Adrenal gland (tissue), 12 donors: ENCODE data around the gene INPP4B. TPM values are rescaled to one million over a fixed set of nuclear protein-coding genes. Genes with fewer than 3 reads are reported as not detected.

ENCODE experiments used
- DNase-seq, 7 donors: peaks; one replicate each; pipeline ENCODE4 v3.0.0-alpha.2; 2019 to 2020
- H3K27ac ChIP-seq, 5 donors: fragments of 200-600 bp; sonication (generic) in 4 of 5; 1 replicate in 3 of 5; 2 replicates in 2 of 5; pipeline versions ENCODE4 v1.5.1 to v1.8.0; 2016 to 2020; ENCODE audit warnings: mild to moderate bottlenecking in 1 of 5
- H3K27me3 ChIP-seq: fragments of 200-600 bp; 2 replicates; pipeline ENCODE4 v1.8.0; 2021
- H3K36me3 ChIP-seq, 2 donors: fragments of 200-600 bp; replicated peaks in 1 of 2; 1 replicate in 1 of 2; 2 replicates in 1 of 2; pipeline versions ENCODE4 v1.5.1 to v1.8.0; 2018 to 2022
- H3K4me1 ChIP-seq, 2 donors: fragments of 200-600 bp; replicated peaks in 1 of 2; 1 replicate in 1 of 2; 2 replicates in 1 of 2; pipeline versions ENCODE4 v1.5.1 to v1.8.0; 2018 to 2021
- H3K4me3 ChIP-seq, 4 donors: fragments of 200-600 bp; sonication (generic) in 3 of 4; one replicate each; pipeline ENCODE4 v1.5.1; 2016 to 2018
- H3K9me3 ChIP-seq, 3 donors: fragments of 200-600 bp; sonication (generic) in 1 of 3; replicated peaks in 1 of 3; 1 replicate in 2 of 3; 2 replicates in 1 of 3; pipeline versions ENCODE4 v1.5.1 to v1.8.0; 2016 to 2021
- CTCF ChIP-seq, 6 experiments: fragments of 450-650 bp in 4 of 6; fragments of 200-600 bp in 2 of 6; sonication (generic) in 1 of 6; IDR thresholded peaks; 1 replicate in 5 of 6; 2 replicates in 1 of 6; pipeline versions ENCODE4 v1.5.1 to v1.8.0; 2016 to 2021; ENCODE audit warnings: antibody characterized with exemption in 6 of 6, mild to moderate bottlenecking in 2 of 6, moderate library complexity in 1 of 6
- POLR2A ChIP-seq, 2 donors: fragments of 450-650 bp; IDR thresholded peaks; one replicate each; pipeline ENCODE4 v1.6.1; 2017; ENCODE audit warnings: antibody characterized with exemption in 2 of 2, mild to moderate bottlenecking in 2 of 2, moderate library complexity in 1 of 2
- WGBS, 4 donors: extraction: QIAGEN DNeasy Blood & Tissue Kit in 2 of 4; methylation state at CpG; one replicate each; pipeline versions ENCODE4 v1.1.5 to v1.1.7; 2013 to 2017; 5-methylcytosine and 5-hydroxymethylcytosine counted together
- intact Hi-C, 2 donors: fragments of 100-400 bp; cut with DNase I; formaldehyde crosslinking; loops; one replicate each; pipeline versions ENCODE4 v1.14.1 to v1.15.0; 2022 to 2023
- polyA plus RNA-seq, 3 donors: library from polyadenylated mRNA; stranded (reverse); fragments of 200-250 nt in 2 of 3; fragments of 350-450 nt in 1 of 3; fragmentation: Illumina TruSeq in 1 of 3; extraction: RNeasy Lipid Tissue Mini Kit (QIAGEN cat#74804) in 1 of 3; gene quantifications; one replicate each; pipeline ENCODE4 v1.2.3, GENCODE V29; 2013 to 2014
- total RNA-seq, 9 donors: library from RNA; depleted of rRNA in 4 of 9; stranded (reverse); fragments of >200 nt in 4 of 9; fragments of 120-200 nt in 1 of 9; fragmentation: NEBNext Ultra II Directional in 1 of 9; extraction: Animal tissue kit (Norgen Biotek cat#: 25700) in 1 of 9; gene quantifications; one replicate each; pipeline versions ENCODE4 v1.1.0 to v1.2.4, GENCODE V29; 2013 to 2023
- donor health status: healthy with polysubstance abuse.
- donor health status: Bipolar disorder and iron deficiency.
- donor health status: DM: yes; HTN: yes; CAD: no.
- donor health status: DM: no; HTN: no; CAD: no.
- donor health status: DM: no; HTN: no; CAD: no.
- donor health status: DM: yes; HTN: yes; CAD: no.

The INPP4B gene
- total and polyA plus RNA-seq, 12 donors: 2.2 to 21.6 (median 11.8) TPM

- Histone ChIP-seq H3K9me3 (no peaks in the 10 kb centered on the region), H3K4me3 (no peak overlapping the region), H3K4me1 (peaks cover 0 to 5% of the 10 kb centered on the region in 2 donors), H3K36me3 (no peaks in the 10 kb centered on the region), H3K27ac (no peak overlapping the region), H3K27me3 (no peaks in the 10 kb centered on the region)
- TF ChIP-seq POLR2A (IDR thresholded peaks at IDR 0.05) (no peak), CTCF (IDR thresholded peaks at IDR 0.05) (no peak)
- DNase-seq: no peak
- 84 to 92% (median 90%) methylated on average over 4 of the region's 4 CpGs for WGBS, 4 donors
- intact Hi-C loops: no loop called here
Measured at GRCh38 chr4:142293536-142293935, 552.6 kb downstream of the INPP4B start.

- DNase-seq: no peak
- 26 to 44% (median 32%) methylated on average over 2 of the region's 2 CpGs for WGBS, 4 donors
- H3K4me3 ChIP-seq: no peak overlapping the region
- no peaks in the 10 kb centered on the region for H3K36me3 ChIP-seq
- TF ChIP-seq POLR2A (IDR thresholded peaks at IDR 0.05) (no peak), CTCF (IDR thresholded peaks at IDR 0.05) (no peak)
- intact Hi-C loops: no loop called here
- H3K27me3 ChIP-seq: no peaks in the 10 kb centered on the region
- H3K27ac ChIP-seq: no peak overlapping the region
- no peaks in the 10 kb centered on the region for H3K9me3 ChIP-seq
- peaks cover 0 to 5% of the 10 kb centered on the region in 2 donors for H3K4me1 ChIP-seq
Measured at GRCh38 chr4:142292231-142292630, 553.9 kb downstream of the INPP4B start.

GRCh38 chr4:142291299-142292050 lies 554.6 kb downstream of the INPP4B start:
- Histone ChIP-seq H3K27ac (no peak overlapping the region), H3K27me3 (no peaks in the 10 kb centered on the region), H3K4me1 (peaks cover 0 to 5% of the 10 kb centered on the region in 2 donors), H3K36me3 (no peaks in the 10 kb centered on the region), H3K9me3 (no peaks in the 10 kb centered on the region), H3K4me3 (no peak overlapping the region)
- intact Hi-C loops: no loop called here
- WGBS, 4 donors: 74 to 89% (median 76%) methylated on average over 5 of the region's 5 CpGs
- no peak for DNase-seq
- TF ChIP-seq POLR2A (IDR thresholded peaks at IDR 0.05) (no peak), CTCF (IDR thresholded peaks at IDR 0.05) (no peak)

- H3K27ac ChIP-seq: no peak overlapping the region
- peaks cover 0 to 5% of the 10 kb centered on the region in 2 donors for H3K4me1 ChIP-seq
- H3K27me3 ChIP-seq: no peaks in the 10 kb centered on the region
- no peaks in the 10 kb centered on the region for H3K9me3 ChIP-seq
- 91 to 93% (median 92%) methylated on average over 8 of the region's 8 CpGs for WGBS, 4 donors
- DNase-seq: no peak
- intact Hi-C loops: no loop called here
- no peaks in the 10 kb centered on the region for H3K36me3 ChIP-seq
- TF ChIP-seq CTCF (IDR thresholded peaks at IDR 0.05) (no peak), POLR2A (IDR thresholded peaks at IDR 0.05) (no peak)
- H3K4me3 ChIP-seq: no peak overlapping the region
Measured at GRCh38 chr4:142287371-142287770, 558.7 kb downstream of the INPP4B start.
